Vagina (tissue), 2 donors: ENCODE measurements around the gene DNAH6.

Source experiments
- CTCF ChIP-seq, 3 experiments: fragments of 450-650 bp in 2 of 3; fragments of 200-600 bp in 1 of 3; sonication (generic) in 1 of 3; IDR thresholded peaks; one replicate each; pipeline ENCODE4 v1.5.1; 2017 to 2019; ENCODE audit warnings: antibody characterized with exemption in 3 of 3, mild to moderate bottlenecking in 2 of 3, moderate library complexity in 2 of 3
- POLR2A ChIP-seq, 2 donors: fragments of 450-650 bp; IDR thresholded peaks; one replicate each; pipeline ENCODE4 v1.6.1; 2017; ENCODE audit warnings: antibody characterized with exemption in 2 of 2, mild to moderate bottlenecking in 2 of 2, moderate library complexity in 2 of 2
- POLR2AphosphoS5 ChIP-seq, 2 donors: sonication (generic); formaldehyde crosslinking; IDR thresholded peaks; one replicate each; pipeline ENCODE4 v1.9.0; 2017; ENCODE audit warnings: antibody characterized with exemption in 2 of 2, mild to moderate bottlenecking in 2 of 2, low read depth in 1 of 2; ENCODE audit not compliant: insufficient read depth in 1 of 2

- TF ChIP-seq CTCF (IDR thresholded peaks at IDR 0.05): no peak
- no peak for TF ChIP-seq POLR2A (IDR thresholded peaks at IDR 0.05)
- no peak for TF ChIP-seq POLR2AphosphoS5 (IDR thresholded peaks at IDR 0.05; ENCODE audit: insufficient read depth in 1 of 2, low read depth in 1 of 2)
Observed at GRCh38 chr2:84823229-84823628, 306.9 kb downstream of the DNAH6 start.
